Dedifferentiated amniotic fluid mesenchymal stem cell (primary cell): ENCODE data around the gene ZNF516.

Source experiments
- DNase-seq: peaks from one replicate; pipeline ENCODE4 v3.0.0-alpha.2; 2016; ENCODE audit errors: extremely low spot score

Gene ZNF516

DNA sequence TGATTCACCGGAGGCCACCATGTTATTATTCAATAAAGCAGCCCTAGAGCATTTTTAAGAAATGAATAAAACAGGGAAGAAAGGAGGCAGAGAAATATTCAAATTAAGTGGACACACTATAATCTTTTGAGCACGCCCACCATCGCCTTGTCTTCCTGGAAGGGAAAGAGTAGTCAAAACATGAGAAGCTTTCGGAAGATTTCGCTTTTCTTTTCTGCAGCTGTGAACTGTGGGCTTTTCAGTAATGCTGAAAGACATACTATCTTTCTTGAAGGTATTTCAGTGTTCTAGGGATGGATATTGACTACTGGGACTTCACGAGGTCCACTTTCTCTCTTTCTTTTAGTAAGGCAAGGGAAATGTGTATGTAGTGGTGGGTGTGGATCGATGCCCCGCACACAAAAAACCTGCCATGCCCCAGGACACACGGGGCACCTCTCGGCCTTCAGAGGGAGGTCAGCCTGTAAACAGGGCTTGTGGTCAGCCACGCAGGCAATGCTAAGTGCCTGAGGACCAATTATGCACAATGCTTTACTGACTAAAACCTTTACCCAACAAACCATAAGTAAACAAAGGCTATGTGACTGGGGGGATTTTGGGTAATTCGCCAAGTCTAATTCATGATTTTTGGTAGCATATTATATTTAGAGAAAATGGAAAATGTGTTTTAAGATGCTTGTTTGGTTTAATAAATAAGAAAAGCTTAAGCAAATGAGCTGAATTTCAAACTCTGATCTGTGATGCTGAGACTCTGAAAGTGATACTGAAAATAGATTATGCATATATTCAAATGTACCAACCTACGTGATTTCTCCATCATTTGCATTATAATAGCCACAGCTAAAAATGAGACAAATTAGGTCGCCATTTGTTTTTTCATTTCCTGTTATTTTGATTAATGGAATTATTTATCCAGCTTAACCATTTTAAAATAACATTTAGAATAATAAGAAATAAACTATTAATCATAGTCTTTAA is 130.5 kb downstream of the ZNF516 start:
- DNase-seq: no peak

DNA sequence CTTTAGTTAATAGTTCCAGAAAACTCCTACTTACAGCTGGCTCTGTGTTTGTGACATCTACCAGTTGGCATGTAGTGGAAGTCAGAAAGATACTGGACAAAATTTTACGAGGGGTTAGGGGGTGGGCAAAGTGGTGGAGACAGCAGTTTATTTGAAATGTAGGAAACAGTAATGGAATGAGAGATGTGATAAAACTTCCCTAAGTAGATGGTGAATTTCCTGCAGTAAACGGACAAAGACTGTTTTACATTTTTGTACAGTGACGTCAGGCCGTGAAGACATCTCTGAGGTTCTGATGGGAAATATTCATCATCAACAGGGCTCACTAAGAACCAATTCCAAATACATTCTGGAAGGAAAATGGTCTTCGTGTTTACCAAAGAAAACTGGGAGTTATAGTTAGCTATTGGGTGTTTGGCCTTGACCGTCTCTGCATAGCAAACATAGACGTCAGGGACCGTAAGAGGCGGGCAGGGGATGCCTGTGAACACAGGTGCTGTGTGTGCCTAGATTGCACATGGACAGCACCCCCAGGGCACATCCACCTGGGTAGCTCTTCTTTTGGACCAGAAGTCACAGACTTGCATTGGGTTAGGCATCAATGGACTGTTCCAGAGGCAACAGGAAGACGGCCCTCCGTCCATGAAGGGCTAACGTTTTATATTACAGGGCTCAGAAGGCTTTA is 131.5 kb downstream of the ZNF516 start:
- no peak for DNase-seq

DNA sequence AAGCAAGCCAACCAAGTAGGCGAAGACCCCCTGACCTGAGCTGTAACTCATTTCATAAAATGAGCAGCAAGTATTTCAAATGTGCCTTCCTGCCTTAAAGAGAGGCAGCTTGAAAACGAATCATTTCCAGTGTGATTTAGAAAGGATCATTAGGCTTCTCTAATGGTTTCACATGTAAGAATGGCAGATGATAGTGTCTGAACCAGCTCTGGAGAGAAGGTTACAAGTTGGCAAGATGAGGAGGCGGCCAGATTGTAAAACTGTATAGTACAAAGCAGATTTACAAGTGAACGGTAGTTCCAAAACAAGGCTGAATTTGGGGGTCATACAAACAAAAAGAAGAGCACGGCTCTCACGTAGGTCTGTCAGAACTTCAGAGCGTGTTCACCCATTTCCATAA is 132.4 kb downstream of the ZNF516 start:
- DNase-seq: no peak

DNA sequence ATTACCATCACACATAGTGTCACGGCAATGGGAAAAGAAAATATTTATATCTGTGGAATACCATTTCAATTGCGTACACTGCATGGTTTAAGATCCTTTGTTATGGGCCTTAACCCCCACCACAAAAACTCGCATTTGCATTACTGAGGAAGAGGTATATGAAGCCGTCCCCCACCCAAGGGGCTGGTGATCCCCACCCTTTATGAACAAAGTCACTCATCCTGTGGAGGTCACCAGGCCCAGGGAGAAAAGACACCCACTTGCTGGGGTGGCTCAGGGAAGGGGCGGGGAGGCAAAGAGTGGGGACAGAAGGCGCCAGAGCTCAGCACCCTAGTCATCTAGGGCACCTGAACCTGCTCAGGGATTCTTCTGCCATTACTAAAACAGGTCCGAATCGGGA is 133.8 kb downstream of the ZNF516 start:
- no peak for DNase-seq

DNA sequence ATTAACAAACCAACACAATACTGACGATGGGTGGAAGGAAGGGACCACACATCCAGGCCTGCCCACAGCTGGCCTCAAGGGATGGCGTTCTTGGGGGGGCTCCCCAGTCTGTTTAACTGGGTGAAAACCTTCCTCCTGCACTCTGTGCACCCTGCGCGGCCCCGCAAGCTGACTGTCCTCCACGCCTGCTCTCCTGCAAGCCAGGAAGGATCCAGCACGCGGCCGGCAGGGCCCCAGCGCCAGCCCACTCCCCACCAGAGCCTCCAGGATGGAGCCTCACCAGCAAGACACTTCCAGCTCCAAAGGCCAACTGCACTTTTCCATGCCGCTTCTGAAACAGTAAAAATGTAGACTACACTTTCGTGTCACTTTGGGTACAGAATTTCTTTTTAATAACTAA is 135.1 kb downstream of the ZNF516 start:
- DNase-seq: no peak

DNA sequence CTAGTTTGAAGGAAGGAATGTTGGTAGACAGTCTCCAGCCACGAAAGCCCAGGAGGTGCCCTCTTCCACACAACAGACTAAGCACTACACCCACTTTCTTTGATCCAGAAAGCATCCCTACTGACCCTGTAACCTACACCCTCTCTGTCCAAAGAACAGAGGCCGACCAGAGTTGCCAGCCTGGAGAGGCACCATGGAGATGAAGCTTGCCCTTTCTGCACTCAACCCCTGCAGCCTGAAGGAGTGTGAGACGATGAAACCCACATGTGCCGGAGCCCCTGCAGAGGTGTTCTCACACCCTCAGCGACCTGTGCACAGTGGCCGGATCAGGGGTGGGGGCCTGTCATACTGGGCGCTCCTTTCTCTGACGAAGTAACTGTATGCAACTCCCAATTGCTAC is 136.3 kb downstream of the ZNF516 start:
- DNase-seq: no peak

DNA sequence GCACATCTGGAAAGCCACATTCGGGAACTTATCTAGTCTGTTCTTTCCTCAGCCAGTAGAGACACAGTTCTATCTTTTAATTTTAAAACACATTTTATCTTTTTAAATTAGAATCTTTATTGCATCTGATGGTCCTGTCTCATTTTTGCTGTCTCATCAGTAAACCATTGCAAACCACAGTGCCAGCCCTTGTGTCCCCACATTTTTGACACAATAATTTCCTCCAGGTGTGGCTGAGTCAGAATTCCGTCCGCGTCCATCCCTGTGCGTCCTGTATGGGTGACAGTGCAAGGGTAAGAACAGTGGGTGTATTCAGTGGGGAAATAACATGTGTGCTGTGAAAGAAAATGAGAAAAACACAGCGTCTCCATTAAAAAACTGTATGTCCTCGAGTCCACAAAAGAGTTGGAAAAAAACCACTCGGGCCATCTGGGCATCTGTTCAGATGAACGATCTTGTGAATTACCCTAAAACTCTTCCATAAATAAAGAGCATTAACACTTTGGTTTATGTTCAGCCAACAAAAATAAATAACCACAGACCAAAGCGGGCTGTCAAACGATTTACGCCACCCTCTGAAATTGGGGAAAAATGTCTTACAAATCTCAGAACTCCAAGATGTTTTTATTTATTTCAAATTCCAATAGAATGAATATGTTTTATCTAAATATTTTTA is 137.3 kb downstream of the ZNF516 start:
- no peak for DNase-seq

DNA sequence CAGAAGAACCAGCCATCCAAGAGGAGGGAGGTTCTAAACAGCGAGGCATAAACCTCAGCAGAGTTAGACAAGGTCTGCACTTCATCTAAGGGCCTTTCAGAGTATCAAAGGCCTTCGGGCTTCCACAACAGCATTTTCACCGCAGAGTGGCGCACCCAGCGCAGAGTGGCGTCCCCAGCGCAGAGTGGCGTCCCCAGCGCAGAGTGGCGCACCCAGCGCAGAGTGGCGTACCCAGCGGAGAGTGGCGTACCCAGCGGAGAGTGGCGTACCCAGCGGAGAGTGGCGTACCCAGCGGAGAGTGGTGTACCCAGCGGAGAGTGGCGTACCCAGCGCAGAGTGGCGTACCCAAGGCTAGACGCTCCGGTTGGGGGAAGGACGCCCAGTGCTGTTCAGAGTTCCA is 137.9 kb downstream of the ZNF516 start:
- no peak for DNase-seq

DNA sequence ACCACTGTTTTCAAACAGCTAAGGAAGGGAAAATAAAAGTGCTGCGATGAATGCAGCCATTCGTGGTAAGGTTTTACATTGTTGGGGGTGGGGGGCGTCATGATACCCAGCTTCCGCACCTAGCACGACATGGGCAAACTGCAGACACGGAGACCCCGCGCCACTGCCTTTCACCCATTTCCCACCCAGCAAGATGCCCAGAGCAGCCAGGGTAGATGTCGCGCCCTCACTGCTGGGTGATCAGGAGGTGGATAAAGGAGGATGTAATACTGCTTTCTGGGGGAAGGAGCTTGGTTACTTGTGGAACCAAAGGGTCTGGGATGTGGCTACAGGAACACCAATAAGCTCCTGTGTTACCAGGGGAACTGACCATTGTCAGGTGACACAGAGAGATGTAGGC is 138.4 kb downstream of the ZNF516 start:
- DNase-seq: no peak

DNA sequence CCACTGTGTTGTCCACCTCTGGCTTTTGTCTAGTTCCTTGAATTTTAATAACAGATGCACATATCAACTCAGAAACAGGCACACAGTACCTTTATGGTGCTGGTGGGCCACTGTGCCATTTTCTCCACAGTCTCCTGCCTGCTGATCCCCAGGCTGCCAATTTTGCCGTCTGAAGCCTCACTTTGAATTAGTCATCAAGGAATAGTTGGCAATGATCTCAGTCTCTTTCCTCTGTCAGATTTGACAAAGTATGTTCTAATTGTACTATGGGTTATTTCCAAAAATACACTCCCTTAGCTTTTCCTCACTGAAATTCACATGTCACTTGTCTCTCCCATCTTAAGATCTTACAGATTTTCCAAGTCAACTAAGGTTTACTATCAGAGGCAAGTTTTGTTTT is 140.7 kb downstream of the ZNF516 start:
- no peak for DNase-seq

DNA sequence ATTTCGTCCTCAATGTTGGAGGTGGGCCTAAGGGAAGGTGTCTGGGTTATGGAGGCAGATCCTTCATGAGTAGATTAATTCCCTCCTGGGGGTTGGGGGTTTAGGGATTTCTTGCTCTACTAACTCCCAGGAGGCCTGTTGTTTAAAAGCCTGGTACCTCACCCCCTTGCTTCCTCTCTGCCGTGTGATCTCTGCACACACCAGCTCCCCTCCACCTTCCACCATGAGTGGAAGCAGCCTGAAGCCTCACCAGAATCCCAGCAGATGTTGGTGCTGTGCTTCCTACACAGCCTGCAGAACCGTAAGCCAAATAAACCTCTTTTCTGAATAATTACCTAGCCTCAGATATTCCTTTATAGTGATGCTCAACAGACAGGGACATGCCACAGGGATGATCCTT is 141.5 kb downstream of the ZNF516 start:
- DNase-seq: no peak

DNA sequence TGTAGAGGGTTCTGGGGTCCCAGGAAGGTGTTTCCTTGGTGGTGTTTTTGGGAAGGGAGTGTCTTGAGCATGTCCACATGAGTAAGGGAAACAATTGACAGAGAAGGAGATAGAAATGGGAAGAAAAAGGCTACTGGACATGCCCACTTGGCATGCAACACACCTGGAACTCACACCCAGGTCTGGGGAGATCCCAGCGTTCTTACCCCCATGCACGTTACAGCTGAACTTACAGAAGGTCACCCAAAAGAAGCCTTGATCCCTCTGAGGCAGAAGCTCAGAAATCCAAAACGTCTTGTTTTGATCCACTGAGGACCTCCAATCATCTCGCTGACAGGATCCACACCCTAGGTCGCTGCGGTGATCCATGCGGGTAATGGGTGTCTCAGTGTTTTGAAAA is 142.0 kb downstream of the ZNF516 start:
- DNase-seq: no peak

DNA sequence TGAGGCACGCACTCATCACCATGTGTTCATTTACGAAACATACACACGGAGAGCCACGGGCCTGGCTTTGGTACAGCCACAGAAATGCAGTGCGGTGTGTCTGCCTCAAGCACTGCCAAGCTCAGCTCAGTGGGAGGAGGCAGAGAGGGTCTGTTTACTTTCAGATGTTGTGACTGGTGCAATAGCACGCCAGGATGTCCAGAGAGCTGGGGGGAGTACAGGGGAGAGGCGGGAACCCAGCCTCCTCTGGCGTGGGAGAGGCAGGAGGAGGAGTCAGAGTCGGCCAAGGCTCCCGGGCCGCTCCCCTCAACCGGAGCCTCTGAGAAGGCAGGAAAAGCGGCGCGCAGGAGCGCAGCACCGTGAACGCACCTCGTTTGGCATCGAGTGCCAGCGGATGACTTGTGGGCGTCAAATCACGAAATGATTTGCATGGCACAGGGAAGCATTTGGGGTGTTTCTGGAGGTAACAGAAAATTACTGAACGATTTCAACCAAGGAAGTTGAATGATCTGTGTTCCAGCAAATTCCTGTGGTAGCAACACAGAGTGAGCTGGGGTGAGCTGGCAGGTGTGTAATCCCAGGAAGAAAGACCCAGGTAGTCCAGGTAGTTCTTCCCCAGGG is 143.0 kb downstream of the ZNF516 start:
- DNase-seq: peak; percentile 81

DNA sequence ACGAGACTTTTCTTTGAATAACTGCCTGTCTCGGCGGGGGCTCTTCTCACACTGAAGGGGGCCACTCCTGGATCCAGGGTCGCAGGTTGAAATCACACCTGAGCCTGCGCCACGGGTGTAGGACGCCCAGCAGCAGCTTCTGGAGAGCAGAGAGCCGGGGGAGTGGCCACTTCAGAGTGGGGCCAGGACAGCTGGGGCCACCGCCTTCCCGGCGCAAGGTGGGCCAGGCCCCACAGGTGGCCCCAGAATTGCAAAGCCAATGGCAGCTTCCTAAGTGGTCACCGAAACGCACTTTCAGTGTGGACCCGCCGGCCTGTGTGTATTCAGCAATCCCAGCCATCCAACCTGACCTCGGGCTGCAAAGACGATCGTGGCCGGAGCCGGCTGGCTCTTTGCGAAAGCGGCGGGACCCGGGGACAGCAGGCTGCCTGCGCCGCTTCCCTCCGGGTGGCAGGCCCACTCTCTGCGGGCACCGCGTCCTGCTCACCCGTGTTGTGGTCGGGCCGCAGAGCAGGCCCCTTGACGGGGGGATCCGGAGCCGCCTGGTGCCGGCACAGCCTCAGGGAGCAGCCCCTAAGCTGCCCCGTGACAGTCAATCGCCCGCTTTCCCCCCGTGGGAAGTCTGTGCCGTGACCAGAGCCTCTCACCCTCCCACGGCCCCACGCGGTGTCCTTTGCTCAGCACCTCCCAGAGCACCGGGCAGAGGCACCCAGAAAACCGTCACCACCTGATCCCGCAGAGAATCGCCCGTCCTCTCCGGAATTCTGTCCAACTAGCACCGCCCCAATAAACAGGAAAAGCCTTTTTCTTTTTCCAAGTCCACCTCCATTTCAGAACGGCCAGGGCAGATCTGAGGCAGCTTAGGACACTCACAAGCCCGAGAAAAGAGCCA is 144.7 kb downstream of the ZNF516 start:
- no peak for DNase-seq

DNA sequence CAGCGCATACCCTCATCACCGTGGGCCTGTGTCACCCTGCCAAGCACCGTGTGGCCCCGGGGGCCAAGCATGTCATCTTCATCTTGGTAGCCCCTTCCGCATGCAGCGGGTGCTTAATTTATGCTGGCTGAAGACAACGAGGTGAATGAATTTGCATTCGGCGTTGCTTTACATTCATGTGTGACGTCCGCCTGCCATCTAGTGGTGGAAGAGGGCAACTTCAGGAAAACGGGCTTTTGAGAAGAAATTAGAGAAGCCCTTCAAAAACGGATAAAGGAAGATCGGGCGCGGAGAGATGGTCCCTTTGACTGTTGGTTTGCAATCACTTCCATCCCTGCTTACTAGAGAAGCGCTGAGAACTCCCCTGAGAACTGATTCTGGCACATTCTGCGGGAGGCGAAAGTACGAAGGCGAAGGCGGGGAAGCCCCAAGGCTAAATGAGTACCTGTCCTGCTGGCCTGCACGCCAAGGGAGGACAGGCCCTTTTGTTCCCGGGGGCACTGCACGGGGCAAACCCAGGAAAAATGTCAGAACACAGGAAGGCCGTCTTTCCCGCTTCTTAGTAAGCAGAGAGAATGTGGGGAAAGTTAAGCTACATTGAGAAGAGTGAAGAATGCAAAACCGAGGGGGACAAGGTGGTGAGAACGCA is 145.9 kb downstream of the ZNF516 start:
- DNase-seq: peak; percentile 78

DNA sequence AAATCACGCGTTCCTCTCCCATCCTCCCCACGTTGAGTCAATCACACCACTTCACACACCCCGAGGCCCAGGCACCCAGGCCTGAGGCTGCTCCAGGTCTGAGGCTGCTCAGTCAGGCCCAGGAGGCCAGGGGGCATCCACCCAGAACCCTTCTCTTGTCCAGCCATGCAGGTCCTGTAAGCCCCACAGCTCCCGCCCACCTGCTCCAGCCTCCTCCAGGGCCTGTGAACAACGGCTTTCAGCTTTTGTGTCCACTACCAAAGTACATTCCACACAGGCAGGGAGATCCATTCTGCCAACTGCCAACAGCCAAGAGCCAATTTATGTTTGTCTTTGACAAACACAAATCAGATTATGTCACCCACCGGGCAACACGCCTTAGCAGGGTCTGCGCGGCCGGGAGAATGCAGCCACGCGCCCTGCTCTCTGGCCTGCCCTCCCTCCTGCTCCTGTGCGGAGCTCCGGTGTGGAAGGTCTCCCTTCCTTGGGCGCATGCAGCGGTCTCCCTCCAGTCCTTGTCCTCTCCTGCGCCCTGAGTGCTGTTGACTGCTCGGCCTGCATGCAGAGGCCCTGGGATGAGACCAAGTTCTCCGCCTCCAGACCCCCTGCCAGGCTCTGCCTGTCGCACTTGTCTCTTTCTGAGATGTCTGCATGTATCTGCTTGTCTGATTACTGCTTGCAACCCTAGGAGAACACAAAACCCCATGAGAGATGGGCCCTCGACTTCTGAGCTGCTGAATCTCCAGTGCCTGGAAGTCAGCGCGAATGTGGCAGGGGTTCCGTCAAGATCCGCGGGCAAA is 146.6 kb downstream of the ZNF516 start:
- no peak for DNase-seq

DNA sequence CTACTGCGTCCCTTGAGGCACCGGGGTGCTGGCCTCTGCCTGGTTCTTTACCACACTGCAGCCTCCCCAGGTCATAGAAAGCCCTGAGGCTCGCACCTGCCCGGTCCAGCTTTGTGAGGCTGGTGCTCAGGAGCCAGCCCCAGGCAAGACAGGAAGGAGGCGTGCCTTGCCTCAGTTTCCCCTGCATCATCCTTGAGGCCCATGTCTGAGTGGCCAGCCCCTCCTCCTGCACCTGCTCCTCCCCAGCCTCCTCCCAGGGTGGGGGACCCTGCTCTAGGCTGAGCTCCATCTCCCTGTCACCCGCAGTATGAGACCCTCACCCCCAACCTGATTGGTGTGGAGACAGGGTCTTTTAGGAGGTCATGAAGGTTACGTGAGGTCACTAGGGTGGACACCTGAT is 147.7 kb downstream of the ZNF516 start:
- DNase-seq: no peak

DNA sequence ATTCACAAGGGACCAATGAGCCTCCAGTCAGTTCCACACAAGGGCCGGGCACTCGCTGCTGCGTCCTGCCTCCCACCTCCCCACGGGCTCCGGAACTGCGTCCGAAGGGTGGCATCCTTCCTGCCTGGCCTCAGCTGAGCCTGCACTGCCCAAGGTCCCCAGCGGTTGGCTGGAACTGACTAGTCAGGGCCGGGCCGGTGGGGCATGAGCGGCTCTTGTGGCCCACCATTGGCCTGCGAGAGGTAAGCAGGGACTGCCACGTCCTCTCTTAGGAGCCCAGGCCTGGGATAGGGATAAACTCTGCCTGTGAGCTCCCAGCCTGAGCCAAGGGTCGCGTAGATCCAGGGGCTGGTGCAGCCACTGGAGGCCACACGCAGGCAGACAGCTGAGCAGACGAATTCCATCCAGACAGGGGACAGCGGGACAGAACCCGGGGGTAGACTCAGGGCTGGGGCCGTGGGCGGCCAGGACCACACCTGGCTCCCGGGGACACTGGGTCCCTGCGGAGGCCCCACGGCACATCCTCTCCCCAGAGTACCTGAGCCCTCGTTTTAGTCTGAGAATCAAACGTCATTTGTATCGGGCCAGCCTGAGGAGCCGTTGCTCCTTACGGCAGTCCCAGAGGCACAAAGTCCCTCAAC is 148.4 kb downstream of the ZNF516 start:
- DNase-seq: no peak

DNA sequence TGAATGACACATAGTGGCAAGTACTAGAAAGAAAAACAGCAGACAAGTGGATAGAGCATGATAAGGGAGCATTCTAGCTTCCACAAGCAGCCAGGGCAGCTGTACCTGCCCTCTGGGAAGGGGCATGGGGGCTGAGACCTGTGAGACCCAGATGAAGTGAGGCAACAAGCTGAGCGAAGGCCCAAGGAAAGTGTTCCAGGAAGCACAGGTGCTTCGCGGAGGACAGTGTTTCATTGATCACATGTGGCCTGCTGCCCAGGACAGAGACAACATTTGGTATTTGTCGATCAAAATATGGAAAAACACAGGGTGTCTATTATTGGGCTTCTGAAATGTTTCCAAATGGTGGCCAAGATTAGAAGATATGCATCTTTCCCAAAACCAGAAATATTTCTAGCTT is 149.1 kb downstream of the ZNF516 start:
- no peak for DNase-seq
